Neuron (in vitro differentiated cells): Measurements from ENCODE around the gene FCSK.

Experiments used
- H2AFZ ChIP-seq: one replicate; pipeline ENCODE4 v1.6.1; 2013; ENCODE audit warnings: low read depth, mild to moderate bottlenecking, inconsistent platforms, low read length, moderate library complexity
- H3K27me3 ChIP-seq: one replicate; pipeline ENCODE4 v1.6.1; 2013; ENCODE audit warnings: low read length; ENCODE audit not compliant: insufficient read depth
- H3K36me3 ChIP-seq: one replicate; pipeline ENCODE4 v1.6.1; 2013; ENCODE audit warnings: low read length; ENCODE audit not compliant: insufficient read depth
- H3K4me1 ChIP-seq: one replicate; pipeline ENCODE4 v1.6.1; 2013; ENCODE audit warnings: low read length; ENCODE audit not compliant: insufficient read depth
- H3K4me3 ChIP-seq: 2 replicates; pipeline ENCODE4 v1.5.1; 2013; ENCODE audit warnings: mild to moderate bottlenecking, low read length, moderate library complexity
- H3K9me3 ChIP-seq: one replicate; pipeline ENCODE4 v1.6.1; 2013; ENCODE audit warnings: low read length

Gene FCSK

DNA sequence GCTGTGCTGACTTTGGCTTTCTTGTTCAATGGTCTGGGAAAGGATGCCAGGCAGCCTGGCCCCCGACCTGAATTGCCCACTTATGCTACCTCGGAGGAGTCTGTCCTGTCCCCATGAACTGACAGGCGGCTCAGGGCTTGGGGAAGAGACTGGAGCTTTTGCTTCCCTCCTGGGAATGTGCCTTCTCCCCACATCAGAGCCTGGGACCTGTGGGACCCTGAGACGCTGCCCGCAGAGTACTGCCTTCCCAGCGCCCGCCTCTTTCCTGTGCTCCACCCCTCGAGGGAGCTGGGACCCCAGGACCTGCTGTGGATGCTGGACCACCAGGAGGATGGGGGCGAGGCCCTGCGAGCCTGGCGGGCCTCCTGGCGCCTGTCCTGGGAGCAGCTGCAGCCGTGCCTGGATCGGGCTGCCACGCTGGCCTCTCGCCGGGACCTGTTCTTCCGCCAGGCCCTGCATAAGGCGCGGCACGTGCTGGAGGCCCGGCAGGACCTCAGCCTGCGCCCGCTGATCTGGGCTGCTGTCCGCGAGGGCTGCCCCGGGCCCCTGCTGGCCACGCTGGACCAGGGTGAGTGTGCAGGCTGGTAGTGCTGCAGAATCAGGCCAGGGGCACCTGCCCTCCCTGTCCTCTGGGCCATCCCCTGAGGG, 18.5 kb downstream of the FCSK start:
- H3K4me1 ChIP-seq = no peaks in the 10 kb centered on the region
- H3K4me3 ChIP-seq = no peak overlapping the region
- H3K36me3 ChIP-seq = no peaks in the 10 kb centered on the region
- H2AFZ ChIP-seq = no peak overlapping the region
- H3K9me3 ChIP-seq = no peaks in the 10 kb centered on the region
- H3K27me3 ChIP-seq = no peaks in the 10 kb centered on the region

DNA sequence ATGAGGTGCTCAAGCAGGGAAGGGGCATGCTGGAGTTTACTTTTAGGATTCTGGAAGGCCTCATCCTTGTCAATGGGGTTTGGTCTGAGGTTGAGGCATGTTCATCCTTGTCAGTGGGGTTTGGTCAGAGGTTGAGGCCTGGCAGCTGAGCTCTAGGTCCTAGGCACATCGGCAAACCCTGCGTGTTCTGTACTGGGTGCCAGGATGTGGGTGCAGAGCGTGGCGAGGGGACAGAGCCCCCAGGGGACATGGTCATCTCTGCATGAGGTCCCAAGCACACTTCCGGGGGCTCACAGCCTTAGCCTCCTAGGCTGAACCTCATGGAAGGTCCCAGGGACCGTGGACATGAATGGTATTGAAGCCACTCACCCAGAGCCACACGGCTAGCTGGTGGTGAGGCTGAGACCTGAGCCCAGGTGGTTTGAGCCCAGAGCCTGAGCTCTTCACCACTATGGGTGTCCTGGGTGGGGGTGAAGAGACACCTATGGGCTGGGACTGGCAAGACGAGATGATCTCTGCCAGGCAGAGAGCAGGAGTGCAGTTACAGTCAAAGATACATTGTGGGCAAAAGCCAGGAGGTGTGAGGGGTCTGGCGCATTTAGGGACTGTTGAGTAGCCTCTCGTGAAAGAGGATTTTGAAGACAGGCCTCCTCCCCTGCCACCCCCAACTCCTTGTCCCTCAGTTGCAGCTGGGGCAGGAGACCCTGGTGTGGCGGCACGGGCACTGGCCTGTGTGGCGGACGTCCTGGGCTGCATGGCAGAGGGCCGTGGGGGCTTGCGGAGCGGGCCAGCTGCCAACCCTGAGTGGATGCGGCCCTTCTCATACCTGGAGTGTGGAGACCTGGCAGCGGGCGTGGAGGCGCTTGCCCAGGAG, 19.3 kb downstream of the FCSK start:
- no peaks in the 10 kb centered on the region for H3K4me1 ChIP-seq
- no peak overlapping the region for H3K4me3 ChIP-seq
- H2AFZ ChIP-seq = no peak overlapping the region
- H3K27me3 ChIP-seq = no peaks in the 10 kb centered on the region
- H3K36me3 ChIP-seq = peaks cover 1% of the 10 kb centered on the region
- H3K9me3 ChIP-seq = no peaks in the 10 kb centered on the region

DNA sequence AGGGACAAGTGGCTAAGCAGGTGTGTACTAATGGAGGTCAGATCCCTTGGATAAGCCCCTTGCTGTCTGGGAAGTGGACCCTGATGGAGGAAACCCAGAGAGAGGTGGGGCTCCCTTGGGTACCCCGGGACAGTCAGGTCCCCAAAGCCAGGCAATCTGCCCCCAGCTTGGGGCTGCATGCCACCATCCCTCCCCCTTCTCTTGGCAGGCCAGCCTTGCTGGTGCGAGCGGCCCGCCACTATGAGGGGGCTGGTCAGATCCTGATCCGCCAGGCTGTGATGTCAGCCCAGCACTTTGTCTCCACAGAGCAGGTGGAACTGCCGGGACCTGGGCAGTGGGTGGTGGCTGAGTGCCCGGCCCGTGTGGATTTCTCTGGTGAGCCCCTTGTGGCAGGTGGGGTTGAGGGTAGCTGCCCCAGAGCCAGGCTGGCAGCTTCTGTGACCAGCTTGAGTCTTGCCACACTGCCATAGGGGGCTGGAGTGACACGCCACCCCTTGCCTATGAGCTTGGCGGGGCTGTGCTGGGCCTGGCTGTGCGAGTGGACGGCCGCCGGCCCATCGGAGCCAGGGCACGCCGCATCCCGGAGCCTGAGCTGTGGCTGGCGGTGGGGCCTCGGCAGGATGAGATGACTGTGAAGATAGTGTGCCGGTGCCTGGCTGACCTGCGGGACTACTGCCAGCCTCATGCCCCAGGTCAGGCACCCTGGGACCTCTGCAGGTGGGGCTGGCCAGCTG, 20.1 kb downstream of the FCSK start:
- peaks cover 9% of the 10 kb centered on the region for H3K36me3 ChIP-seq
- no peak overlapping the region for H2AFZ ChIP-seq
- no peaks in the 10 kb centered on the region for H3K27me3 ChIP-seq
- no peak overlapping the region for H3K4me3 ChIP-seq
- no peaks in the 10 kb centered on the region for H3K9me3 ChIP-seq
- no peaks in the 10 kb centered on the region for H3K4me1 ChIP-seq

DNA sequence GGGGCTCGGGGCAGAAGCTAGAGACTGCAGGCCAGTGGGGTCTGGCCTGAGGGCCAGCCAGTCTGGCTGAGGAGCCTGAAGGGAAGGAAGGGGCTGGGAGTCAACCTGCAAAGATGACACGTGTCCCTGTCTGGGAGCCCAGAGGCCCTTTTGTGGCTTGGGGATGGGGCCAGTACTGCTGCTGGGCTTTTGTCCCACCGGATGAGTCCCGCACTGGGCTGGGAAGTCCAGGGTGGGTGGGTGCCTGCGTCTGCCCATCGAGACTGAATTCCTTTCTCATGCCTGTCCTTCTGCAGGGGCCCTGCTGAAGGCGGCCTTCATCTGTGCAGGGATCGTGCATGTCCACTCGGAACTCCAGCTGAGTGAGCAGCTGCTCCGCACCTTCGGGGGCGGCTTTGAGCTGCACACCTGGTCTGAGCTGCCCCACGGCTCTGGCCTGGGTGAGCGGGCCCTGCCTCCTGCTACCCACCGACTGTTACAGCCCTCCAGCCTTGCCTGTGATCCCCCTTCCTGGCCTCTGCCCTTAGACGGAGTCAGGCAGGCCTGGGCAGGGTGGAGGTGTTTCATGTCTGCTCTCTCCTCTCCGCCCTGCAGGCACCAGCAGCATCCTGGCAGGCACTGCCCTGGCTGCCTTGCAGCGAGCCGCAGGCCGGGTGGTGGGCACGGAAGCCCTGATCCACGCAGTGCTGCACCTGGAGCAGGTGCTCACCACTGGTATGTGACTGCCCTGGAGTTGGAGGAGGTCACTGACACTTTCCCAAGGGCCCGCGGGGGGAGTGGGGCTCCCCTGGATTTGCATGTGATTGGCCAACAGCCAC, 20.9 kb downstream of the FCSK start:
- no peaks in the 10 kb centered on the region for H3K9me3 ChIP-seq
- H2AFZ ChIP-seq = no peak overlapping the region
- H3K4me3 ChIP-seq = no peak overlapping the region
- no peaks in the 10 kb centered on the region for H3K4me1 ChIP-seq
- H3K27me3 ChIP-seq = no peaks in the 10 kb centered on the region
- H3K36me3 ChIP-seq = peaks cover 16% of the 10 kb centered on the region

DNA sequence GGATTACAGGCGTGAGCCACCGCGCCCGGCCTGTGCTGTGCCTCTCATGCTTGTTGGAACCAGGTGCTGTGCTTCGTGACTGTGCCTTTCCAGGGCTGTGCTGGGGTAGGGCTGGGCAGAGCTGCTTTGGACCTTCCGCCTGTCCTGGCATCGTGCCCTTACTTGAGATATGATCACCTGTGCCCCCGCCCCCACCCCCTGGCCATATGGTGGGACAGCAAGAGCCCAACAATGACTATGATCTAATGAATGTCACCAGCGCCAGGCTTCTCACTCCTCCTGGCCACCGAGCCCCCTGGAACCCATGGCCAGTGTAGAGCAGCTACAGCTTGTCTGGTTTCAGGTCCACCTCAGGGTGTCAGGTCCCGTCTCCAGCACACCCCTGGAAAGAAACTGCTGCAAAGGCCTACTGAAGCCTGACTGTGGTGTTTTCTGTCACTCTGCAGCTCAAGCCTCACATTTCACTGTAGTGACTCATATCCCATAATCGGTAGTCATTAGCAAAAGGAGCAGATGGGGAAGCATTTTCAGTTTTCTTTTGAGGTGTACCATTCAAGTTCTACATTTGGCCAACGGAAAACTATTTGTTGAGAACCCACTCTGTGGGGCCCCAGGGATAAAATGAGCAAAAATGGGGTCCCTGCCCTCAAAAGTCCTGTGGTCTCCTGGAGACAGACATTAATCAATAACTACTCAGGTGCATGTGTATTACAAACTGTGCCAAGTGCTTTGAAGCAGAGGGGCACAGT, 22.1 kb downstream of the FCSK start:
- Histone ChIP-seq H3K4me1 (no peaks in the 10 kb centered on the region), H2AFZ (no peak overlapping the region)

DNA sequence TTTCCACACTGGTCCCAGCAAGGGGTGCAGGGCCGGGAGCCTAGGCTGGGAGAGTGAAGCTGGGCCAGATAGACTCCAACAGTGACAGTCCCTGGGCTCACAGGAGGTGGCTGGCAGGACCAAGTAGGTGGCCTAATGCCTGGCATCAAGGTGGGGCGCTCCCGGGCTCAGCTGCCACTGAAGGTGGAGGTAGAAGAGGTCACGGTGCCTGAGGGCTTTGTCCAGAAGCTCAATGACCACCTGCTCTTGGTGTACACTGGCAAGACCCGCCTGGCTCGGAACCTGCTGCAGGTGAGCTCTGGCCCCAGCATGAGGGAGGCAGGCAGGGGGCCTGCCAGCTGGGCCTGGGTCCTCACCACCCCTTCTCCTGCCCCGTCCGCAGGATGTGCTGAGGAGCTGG, 23.8 kb downstream of the FCSK start:
- Histone ChIP-seq H3K4me3 (no peak overlapping the region), H3K9me3 (no peaks in the 10 kb centered on the region), H2AFZ (no peak overlapping the region), H3K27me3 (no peaks in the 10 kb centered on the region), H3K4me1 (no peaks in the 10 kb centered on the region), H3K36me3 (peaks cover 35% of the 10 kb centered on the region)

More for the DNA sequence above, 22.1 kb downstream of the FCSK start:
- Histone ChIP-seq H3K9me3 (no peaks in the 10 kb centered on the region), H3K36me3 (peaks cover 24% of the 10 kb centered on the region), H3K27me3 (no peaks in the 10 kb centered on the region), H3K4me3 (no peak overlapping the region)

DNA sequence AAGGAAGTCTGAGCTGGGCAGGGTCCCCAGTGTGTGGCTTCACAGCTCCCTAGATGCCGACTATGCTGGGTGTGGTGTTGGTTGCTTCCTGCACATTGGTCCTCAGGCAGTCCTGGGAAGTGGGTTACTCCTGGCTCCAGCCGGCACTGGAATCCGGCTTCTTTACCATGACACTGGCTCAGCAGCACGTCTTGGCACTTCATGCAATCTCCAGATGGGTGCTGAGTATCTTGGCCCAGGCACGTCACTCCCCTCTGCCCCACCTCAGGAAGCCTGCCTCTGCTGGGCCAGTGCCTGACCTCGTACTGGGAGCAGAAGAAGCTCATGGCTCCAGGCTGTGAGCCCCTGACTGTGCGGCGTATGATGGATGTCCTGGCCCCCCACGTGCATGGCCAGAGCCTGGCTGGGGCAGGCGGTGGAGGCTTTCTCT, 24.5 kb downstream of the FCSK start:
- peaks cover 43% of the 10 kb centered on the region for H3K36me3 ChIP-seq
- no peak overlapping the region for H2AFZ ChIP-seq
- H3K4me3 ChIP-seq = no peak overlapping the region
- no peaks in the 10 kb centered on the region for H3K4me1 ChIP-seq
- no peaks in the 10 kb centered on the region for H3K27me3 ChIP-seq
- H3K9me3 ChIP-seq = no peaks in the 10 kb centered on the region

DNA sequence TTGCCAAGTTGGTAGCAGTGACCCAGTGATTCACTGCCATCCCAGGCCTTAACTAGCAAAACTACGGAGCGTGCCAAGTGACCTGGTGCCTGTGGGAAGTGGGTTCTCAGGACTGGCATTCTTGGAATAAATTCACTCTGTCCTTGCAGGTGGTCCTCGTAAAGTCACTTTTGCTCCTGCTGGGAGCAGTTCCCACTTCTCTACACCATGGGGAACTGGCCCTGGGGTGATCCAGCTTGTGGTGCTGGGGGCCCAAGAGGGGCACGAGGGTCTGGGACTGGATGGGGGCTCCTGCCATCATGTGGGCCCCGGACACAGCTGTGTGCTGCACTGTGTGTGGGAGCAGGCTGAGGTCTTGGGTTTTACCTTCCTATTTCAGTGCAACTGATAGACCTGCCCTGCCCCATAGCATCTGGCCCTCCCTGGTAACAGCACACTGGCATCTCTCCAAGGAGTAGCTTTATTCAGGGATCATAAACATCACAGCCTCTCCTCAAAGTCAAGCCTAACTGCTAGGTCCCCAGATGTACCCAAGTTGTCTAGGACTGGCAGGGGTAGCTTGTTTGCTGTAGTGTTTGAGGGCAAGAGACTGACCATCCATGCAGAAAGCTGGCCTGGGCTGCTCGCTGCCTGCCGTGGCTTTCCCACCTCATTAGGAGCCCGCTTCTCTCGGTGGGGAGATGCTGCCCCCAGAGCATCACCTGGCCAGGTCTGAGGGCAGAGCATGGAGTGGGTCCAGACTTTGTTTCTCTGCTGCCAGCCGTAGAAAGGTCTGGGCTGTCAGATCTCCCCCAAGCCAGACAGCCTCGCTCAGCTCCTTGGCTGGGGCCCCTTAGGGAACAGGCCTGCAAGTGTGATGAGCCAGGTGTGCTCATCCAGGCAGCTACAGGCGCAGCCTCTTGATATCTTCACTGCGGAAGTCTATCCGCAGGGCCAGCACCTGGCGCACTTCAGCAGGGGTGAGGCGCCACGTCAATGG, 26.0 kb downstream of the FCSK start:
- Histone ChIP-seq H3K36me3 (peaks cover 49% of the 10 kb centered on the region), H3K4me1 (no peaks in the 10 kb centered on the region), H3K4me3 (no peak overlapping the region), H3K27me3 (no peaks in the 10 kb centered on the region), H2AFZ (no peak overlapping the region), H3K9me3 (no peaks in the 10 kb centered on the region)

DNA sequence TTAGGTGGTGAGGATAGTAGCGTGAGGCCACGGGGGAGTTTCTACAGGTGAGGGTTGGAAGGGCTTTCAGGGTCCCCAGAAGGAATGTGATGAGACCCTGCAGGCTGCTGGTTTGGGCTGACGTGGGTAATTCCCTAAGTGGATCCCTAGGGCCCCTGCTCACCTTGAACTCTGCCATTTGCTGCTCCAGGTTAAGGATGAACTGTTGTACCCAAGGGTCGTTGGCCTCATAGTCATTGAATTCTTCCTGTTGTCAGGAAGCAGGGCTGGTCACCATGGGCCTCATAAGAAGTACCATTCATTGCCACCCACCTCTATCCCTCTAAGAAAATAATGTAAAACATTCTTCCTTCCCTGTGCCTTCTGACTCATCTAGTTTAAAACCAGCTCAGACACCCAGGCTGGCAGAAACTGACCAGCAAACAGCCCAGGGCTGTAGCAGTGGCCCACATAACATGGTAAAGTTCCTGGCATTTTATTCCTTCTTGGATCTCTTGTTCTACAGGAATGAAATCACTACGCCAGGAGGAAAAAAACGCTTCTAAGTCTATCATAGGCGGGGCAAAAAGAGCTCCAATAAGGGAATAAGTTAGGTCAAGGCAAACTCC, 27.6 kb downstream of the FCSK start:
- H3K9me3 ChIP-seq = no peaks in the 10 kb centered on the region
- H3K4me3 ChIP-seq = no peak overlapping the region
- no peaks in the 10 kb centered on the region for H3K4me1 ChIP-seq
- H3K27me3 ChIP-seq = no peaks in the 10 kb centered on the region
- H2AFZ ChIP-seq = no peak overlapping the region
- H3K36me3 ChIP-seq = peaks cover 54% of the 10 kb centered on the region

DNA sequence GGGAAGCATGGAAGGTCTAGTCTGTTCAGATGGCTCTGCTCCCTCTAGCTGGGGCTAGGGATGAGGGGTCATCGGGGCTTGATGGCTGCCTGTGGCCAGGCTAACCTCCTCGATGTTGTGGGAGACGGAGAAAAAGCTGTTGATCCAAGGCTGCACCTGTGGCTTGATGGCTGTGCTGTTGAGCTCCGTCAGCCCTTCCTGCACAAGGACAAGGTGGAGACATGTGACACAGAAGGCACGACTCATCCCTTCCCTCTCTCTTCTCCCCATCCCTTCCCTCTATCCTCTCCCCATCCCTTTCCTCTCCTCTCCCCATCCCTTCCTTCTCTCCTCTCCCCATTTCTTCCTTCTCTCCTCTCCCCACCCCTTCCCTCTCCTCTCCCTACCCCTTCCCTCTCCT, 28.2 kb downstream of the FCSK start:
- Histone ChIP-seq H3K36me3 (peaks cover 57% of the 10 kb centered on the region), H2AFZ (no peak overlapping the region), H3K27me3 (no peaks in the 10 kb centered on the region), H3K4me1 (no peaks in the 10 kb centered on the region), H3K9me3 (no peaks in the 10 kb centered on the region), H3K4me3 (no peak overlapping the region)

DNA sequence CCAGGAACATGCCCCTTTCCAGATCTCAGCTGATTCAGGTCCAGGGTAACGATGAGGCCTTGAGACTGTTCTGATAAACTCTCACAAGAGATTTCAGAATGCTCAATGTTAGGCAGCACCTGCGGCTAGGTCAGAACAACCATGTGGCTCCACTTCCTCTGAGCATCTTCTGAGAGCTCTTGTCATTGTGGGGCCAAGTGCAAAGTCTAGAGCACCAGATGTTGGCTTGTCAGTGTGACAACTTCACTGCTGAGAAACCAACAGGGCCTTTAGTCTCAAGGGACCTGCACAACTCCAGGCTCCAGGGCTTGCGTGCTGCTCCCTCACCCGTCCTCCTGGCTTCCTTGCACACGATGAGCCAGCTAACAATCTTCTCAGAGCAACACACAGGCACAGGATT, 29.0 kb downstream of the FCSK start:
- Histone ChIP-seq H3K4me1 (no peaks in the 10 kb centered on the region), H2AFZ (no peak overlapping the region), H3K36me3 (peaks cover 57% of the 10 kb centered on the region), H3K9me3 (no peaks in the 10 kb centered on the region), H3K27me3 (no peaks in the 10 kb centered on the region), H3K4me3 (no peak overlapping the region)
